Measurements from ENCODE around the gene WDFY1. TPM values are rescaled to one million over a fixed set of nuclear protein-coding genes. Genes with fewer than 3 reads are reported as not detected.

WDFY1 gene
- total RNA-seq, 4 donors from 2014 or later = 40.4 to 99.6 (median 71.6) TPM

DNA sequence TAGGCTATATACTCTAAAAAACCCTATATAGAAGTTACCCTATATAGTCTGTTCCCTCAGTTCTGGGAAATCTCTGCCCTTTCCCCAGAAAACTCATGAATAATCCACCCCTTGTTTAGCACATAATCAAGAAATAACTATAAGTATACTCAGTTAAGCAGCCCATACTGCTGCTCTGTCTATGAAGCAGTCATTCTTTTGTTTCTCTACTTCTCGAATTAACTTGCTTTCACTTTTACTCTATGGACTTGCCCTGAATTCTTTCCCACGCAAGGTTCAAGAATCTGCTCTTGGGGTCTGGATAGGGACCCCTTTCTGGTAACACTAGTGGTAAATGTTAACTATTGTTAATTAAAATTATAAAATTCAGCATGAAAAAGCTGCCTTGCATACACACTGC lies 90.4 kb downstream of the WDFY1 start:
- Histone ChIP-seq H3K4me3 (no peak overlapping the region), H3K27ac (no peak overlapping the region), H3K4me1 (peaks cover 0 to 2% (median 0%) of the 10 kb centered on the region in 4 donors), H3K9me3 (no peaks in the 10 kb centered on the region), H3K36me3 (peaks cover 0 to 2% (median 0%) of the 10 kb centered on the region in 4 donors), H3K27me3 (no peaks in the 10 kb centered on the region)
- intact Hi-C loops (cut with DNase I; ENCODE audit: low total_unique reads) = no loop called here
- TF ChIP-seq POLR2A (IDR thresholded peaks at IDR 0.05) (no peak), EP300 (IDR thresholded peaks at IDR 0.05; ENCODE audit: low read depth) (no peak), POLR2AphosphoS5 (IDR thresholded peaks at IDR 0.05) (no peak)
- TF ChIP-seq, protein P1, sequence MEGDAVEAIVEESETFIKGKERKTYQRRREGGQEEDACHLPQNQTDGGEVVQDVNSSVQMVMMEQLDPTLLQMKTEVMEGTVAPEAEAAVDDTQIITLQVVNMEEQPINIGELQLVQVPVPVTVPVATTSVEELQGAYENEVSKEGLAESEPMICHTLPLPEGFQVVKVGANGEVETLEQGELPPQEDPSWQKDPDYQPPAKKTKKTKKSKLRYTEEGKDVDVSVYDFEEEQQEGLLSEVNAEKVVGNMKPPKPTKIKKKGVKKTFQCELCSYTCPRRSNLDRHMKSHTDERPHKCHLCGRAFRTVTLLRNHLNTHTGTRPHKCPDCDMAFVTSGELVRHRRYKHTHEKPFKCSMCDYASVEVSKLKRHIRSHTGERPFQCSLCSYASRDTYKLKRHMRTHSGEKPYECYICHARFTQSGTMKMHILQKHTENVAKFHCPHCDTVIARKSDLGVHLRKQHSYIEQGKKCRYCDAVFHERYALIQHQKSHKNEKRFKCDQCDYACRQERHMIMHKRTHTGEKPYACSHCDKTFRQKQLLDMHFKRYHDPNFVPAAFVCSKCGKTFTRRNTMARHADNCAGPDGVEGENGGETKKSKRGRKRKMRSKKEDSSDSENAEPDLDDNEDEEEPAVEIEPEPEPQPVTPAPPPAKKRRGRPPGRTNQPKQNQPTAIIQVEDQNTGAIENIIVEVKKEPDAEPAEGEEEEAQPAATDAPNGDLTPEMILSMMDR (IDR thresholded peaks at IDR 0.05) = no peak
- WGBS, 2 donors (ENCODE audit: low coverage in 1 of 2) = 72 to 100% methylated on average over 1 to 2 of the region's 2 CpGs
- DNase-seq = no peak
- in situ Hi-C loops (cut with MboI; ENCODE audit: low pct_ligation_motif_present in 1 of 4, low pct_unique_long_range_greater_than_20kb in 1 of 4, low sequenced_read_pairs in 3 of 4) = no loop called here

DNA sequence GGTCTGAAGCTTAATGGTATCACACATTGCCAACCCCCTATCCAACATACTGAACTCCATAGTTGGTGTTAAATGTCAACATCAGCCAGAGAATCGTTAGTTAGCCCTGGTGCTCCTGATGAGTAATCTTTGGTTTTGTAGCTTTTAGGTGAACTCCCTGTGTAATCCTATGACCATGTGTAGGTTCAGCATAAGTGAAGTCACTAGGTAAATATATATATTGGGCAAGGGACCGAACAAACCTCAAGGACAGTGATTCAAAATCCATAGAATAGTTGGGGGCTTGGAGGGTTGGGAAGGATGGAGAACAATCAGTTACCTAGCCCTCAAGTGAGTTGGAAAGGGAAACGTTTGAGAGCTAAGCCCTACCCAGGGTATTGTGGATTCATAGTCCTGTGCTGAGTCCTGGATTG lies 91.7 kb downstream of the WDFY1 start:
- no peaks in the 10 kb centered on the region for H3K9me3 ChIP-seq
- in situ Hi-C loops (cut with MboI; ENCODE audit: low pct_ligation_motif_present in 1 of 4, low pct_unique_long_range_greater_than_20kb in 1 of 4, low sequenced_read_pairs in 3 of 4) (no loop called here), intact Hi-C loops (cut with DNase I; ENCODE audit: low total_unique reads) (no loop called here)
- no peak overlapping the region for H3K4me3 ChIP-seq
- H3K36me3 ChIP-seq = peaks cover 0 to 7% (median 0%) of the 10 kb centered on the region in 4 donors
- H3K4me1 ChIP-seq = no peaks in the 10 kb centered on the region
- no peak for DNase-seq
- no peak overlapping the region for H3K27ac ChIP-seq
- H3K27me3 ChIP-seq = no peaks in the 10 kb centered on the region
- TF ChIP-seq EP300 (IDR thresholded peaks at IDR 0.05; ENCODE audit: low read depth) (no peak), POLR2AphosphoS5 (IDR thresholded peaks at IDR 0.05) (no peak), POLR2A (IDR thresholded peaks at IDR 0.05) (no peak)
- TF ChIP-seq, protein P1 (IDR thresholded peaks at IDR 0.05) = no peak
- WGBS, 2 donors (ENCODE audit: low coverage in 1 of 2) = 80 to 89% methylated on average over 2 to 3 of the region's 3 CpGs

DNA sequence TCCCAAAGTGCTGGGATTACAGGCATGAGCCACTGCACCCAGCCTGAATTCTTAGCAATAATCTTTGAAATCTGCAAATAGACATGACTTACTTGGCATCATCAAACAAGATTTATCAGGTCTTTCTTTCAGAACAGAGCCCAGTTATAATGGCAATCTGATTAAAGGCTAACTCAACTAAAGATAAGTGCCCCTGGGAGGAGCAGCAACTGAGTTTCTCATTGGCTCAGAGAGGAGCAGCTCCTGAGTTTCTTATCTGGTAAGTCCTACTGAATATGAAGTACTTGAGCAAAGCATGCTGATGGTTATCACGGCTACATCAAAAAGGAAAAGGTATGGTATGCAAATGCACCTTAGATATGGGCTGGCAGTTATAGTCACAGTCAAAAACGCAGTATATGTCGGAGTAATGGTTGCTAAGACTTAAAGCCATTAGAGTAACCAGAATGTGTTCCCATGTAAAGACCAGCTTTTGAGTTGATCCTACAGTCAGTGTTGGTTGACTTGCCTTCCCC lies 92.8 kb downstream of the WDFY1 start:
- TF ChIP-seq POLR2A (IDR thresholded peaks at IDR 0.05) (no peak), EP300 (IDR thresholded peaks at IDR 0.05; ENCODE audit: low read depth) (no peak)
- TF ChIP-seq, protein P1 (IDR thresholded peaks at IDR 0.05) = no peak
- H3K36me3 ChIP-seq = peaks cover 0 to 7% (median 0%) of the 10 kb centered on the region in 4 donors
- no peak overlapping the region for H3K27ac ChIP-seq
- intact Hi-C loops (cut with DNase I; ENCODE audit: low total_unique reads) = no loop called here
- WGBS, 2 donors (ENCODE audit: low coverage in 1 of 2) = 43 to 71% methylated on average over 1 to 3 of the region's 3 CpGs
- no peak for DNase-seq
- H3K4me1 ChIP-seq = no peaks in the 10 kb centered on the region
- no peak overlapping the region for H3K4me3 ChIP-seq
- no peaks in the 10 kb centered on the region for H3K9me3 ChIP-seq
- in situ Hi-C loops (cut with MboI; ENCODE audit: low pct_ligation_motif_present in 1 of 4, low pct_unique_long_range_greater_than_20kb in 1 of 4, low sequenced_read_pairs in 3 of 4) = no loop called here
- H3K27me3 ChIP-seq = no peaks in the 10 kb centered on the region

DNA sequence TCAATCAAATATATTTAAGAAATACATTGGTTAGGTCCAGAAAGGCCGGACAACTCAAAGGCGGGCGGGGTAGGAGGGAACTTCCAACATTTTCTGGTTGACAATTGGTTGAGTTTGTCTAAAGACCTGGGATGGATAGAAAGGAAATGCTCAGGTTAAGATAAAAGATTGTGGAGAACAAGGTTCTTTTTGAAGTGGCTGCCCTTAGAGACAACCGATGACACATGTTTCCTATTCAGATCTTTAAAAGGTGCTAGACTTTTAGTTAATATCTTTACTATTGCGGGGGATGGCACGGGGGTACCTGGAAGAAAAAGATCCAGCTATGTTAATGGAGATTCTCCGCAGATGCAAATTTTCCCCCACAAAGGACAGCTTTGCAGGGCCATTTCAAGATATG lies 97.7 kb downstream of the WDFY1 start:
- in situ Hi-C loops (cut with MboI; ENCODE audit: low pct_ligation_motif_present in 1 of 4, low pct_unique_long_range_greater_than_20kb in 1 of 4, low sequenced_read_pairs in 3 of 4) = no loop called here
- WGBS, 2 donors (ENCODE audit: low coverage in 1 of 2) = 92 to 97% methylated on average over 7 of the region's 7 CpGs

More for the DNA sequence above, 97.7 kb downstream of the WDFY1 start:
- TF ChIP-seq EP300 (IDR thresholded peaks at IDR 0.05; ENCODE audit: low read depth) (no peak), POLR2A (IDR thresholded peaks at IDR 0.05) (no peak)
- TF ChIP-seq, protein P1 (IDR thresholded peaks at IDR 0.05) = no peak
- Histone ChIP-seq H3K27ac (no peak overlapping the region), H3K4me1 (no peaks in the 10 kb centered on the region), H3K27me3 (no peaks in the 10 kb centered on the region), H3K9me3 (no peaks in the 10 kb centered on the region), H3K4me3 (no peak overlapping the region), H3K36me3 (peaks cover 0 to 7% (median 0%) of the 10 kb centered on the region in 4 donors)
- DNase-seq = no peak
- intact Hi-C loops (cut with DNase I; ENCODE audit: low total_unique reads) = no loop called here
